ENCODE measurements around the gene SLBP.

The SLBP gene

GRCh38 chr4:1667273-1667672 lies 44.8 kb downstream of the SLBP start:
- no peak overlapping the region for H3K4me3 ChIP-seq (ENCODE audit: low read depth in 1 of 2, low read length in 1 of 2)

GRCh38 chr4:1666391-1666790 lies 45.7 kb downstream of the SLBP start:
- TF ChIP-seq CTCF (IDR thresholded peaks at IDR 0.05) = no peak

More at GRCh38 chr4:1667273-1667672, 44.8 kb downstream of the SLBP start:
- no peak for TF ChIP-seq CTCF (IDR thresholded peaks at IDR 0.05)
- Histone ChIP-seq H3K9me3 (no peaks in the 10 kb centered on the region), H3K4me1 (ENCODE audit: control insufficient read depth in 1 of 2, insufficient read depth in 1 of 2, low read depth in 1 of 2, low read length in 1 of 2) (no peaks in the 10 kb centered on the region), H3K27ac (no peak overlapping the region), H3K36me3 (no peaks in the 10 kb centered on the region), H3K27me3 (no peaks in the 10 kb centered on the region)

GRCh38 chr4:1664141-1664540 lies 48.0 kb downstream of the SLBP start:
- Histone ChIP-seq H3K27me3 (no peaks in the 10 kb centered on the region), H3K9me3 (no peaks in the 10 kb centered on the region), H3K4me3 (ENCODE audit: low read depth in 1 of 2, low read length in 1 of 2) (no peak overlapping the region), H3K4me1 (ENCODE audit: control insufficient read depth in 1 of 2, insufficient read depth in 1 of 2, low read depth in 1 of 2, low read length in 1 of 2) (no peaks in the 10 kb centered on the region), H3K36me3 (no peaks in the 10 kb centered on the region), H3K27ac (no peak overlapping the region)
- no peak for TF ChIP-seq CTCF (IDR thresholded peaks at IDR 0.05)

More at GRCh38 chr4:1666391-1666790, 45.7 kb downstream of the SLBP start:
- no peaks in the 10 kb centered on the region for H3K36me3 ChIP-seq
- H3K27ac ChIP-seq = no peak overlapping the region
- no peak overlapping the region for H3K4me3 ChIP-seq (ENCODE audit: low read depth in 1 of 2, low read length in 1 of 2)
- H3K4me1 ChIP-seq (ENCODE audit: control insufficient read depth in 1 of 2, insufficient read depth in 1 of 2, low read depth in 1 of 2, low read length in 1 of 2) = no peaks in the 10 kb centered on the region
- no peaks in the 10 kb centered on the region for H3K27me3 ChIP-seq
- H3K9me3 ChIP-seq = no peaks in the 10 kb centered on the region

GRCh38 chr4:1663549-1663948 lies 48.6 kb downstream of the SLBP start:
- Histone ChIP-seq H3K27me3 (no peaks in the 10 kb centered on the region), H3K27ac (no peak overlapping the region), H3K36me3 (no peaks in the 10 kb centered on the region), H3K4me1 (ENCODE audit: control insufficient read depth in 1 of 2, insufficient read depth in 1 of 2, low read depth in 1 of 2, low read length in 1 of 2) (no peaks in the 10 kb centered on the region), H3K9me3 (no peaks in the 10 kb centered on the region), H3K4me3 (ENCODE audit: low read depth in 1 of 2, low read length in 1 of 2) (no peak overlapping the region)
- TF ChIP-seq CTCF (IDR thresholded peaks at IDR 0.05) = no peak

- no peak for TF ChIP-seq CTCF (IDR thresholded peaks at IDR 0.05)
- no peaks in the 10 kb centered on the region for H3K9me3 ChIP-seq
- no peaks in the 10 kb centered on the region for H3K27me3 ChIP-seq
- no peak overlapping the region for H3K27ac ChIP-seq
- no peaks in the 10 kb centered on the region for H3K4me1 ChIP-seq (ENCODE audit: control insufficient read depth in 1 of 2, insufficient read depth in 1 of 2, low read depth in 1 of 2, low read length in 1 of 2)
- H3K4me3 ChIP-seq (ENCODE audit: low read depth in 1 of 2, low read length in 1 of 2) = no peak overlapping the region
- H3K36me3 ChIP-seq = no peaks in the 10 kb centered on the region
Observed at GRCh38 chr4:1661695-1662094, 50.4 kb downstream of the SLBP start.

All from neutrophil (primary cell).